Cardiac fibroblast (primary cell): ENCODE data around the gene FAAP100.

Experiments used
- DNase-seq, 2 donors: peaks; one replicate each; pipeline versions ENCODE4 v3.0.0 to v3.0.0-alpha.2; 2010; ENCODE audit warnings: low read depth in 2 of 2
- H3K4me3 ChIP-seq, 2 donors: replicated peaks in 1 of 2; 1 replicate in 1 of 2; 2 replicates in 1 of 2; pipeline ENCODE4 v1.5.1; 2011; ENCODE audit warnings: low read depth in 2 of 2, low read length in 2 of 2, mild to moderate bottlenecking in 2 of 2, moderate library complexity in 1 of 2
- TF ChIP-seq, protein P1 (sequence below): IDR thresholded peaks from one replicate; pipeline ENCODE4 v1.5.1; 2011; ENCODE audit warnings: low read depth, mild to moderate bottlenecking, low read length, inconsistent platforms

The FAAP100 gene

DNA sequence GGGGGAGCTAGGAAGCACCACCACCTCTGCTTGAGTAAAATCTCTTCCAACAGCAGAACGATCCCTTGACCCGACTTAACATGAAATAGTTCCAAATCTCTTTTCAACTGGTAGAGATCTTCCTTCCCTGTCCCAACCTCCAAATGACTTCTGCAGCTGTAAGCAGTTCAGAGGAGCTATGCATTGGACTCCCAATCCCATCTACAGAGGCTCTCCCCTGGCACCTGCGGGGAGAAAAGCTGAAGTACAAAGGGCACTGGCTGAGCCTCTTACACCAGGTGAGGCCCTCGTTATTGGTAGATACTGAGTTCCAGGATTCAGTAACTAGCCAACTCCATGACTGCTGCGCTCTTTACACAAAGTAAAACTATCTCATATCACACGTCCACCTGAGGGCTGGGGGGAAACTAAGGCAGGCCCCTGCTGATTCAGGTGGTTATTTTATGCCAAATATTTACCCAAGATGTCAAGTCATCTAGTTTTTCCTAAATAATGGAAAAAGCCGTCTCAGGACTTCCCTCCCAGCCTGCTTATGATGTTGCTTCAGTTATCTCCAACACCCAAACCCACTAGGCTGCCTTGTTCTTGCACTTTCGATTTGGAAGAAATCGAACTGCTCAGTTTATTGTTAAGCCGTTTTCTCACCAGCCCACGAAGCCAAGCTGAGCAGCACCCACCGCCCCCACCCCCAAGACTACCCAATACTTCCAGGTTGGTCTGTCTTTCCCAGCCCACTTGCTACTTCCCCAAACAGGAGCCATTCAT is 42.8 kb downstream of the FAAP100 start:
- peak overlapping the region; percentile 86 to 91 for H3K4me3 ChIP-seq
- TF ChIP-seq, protein P1, sequence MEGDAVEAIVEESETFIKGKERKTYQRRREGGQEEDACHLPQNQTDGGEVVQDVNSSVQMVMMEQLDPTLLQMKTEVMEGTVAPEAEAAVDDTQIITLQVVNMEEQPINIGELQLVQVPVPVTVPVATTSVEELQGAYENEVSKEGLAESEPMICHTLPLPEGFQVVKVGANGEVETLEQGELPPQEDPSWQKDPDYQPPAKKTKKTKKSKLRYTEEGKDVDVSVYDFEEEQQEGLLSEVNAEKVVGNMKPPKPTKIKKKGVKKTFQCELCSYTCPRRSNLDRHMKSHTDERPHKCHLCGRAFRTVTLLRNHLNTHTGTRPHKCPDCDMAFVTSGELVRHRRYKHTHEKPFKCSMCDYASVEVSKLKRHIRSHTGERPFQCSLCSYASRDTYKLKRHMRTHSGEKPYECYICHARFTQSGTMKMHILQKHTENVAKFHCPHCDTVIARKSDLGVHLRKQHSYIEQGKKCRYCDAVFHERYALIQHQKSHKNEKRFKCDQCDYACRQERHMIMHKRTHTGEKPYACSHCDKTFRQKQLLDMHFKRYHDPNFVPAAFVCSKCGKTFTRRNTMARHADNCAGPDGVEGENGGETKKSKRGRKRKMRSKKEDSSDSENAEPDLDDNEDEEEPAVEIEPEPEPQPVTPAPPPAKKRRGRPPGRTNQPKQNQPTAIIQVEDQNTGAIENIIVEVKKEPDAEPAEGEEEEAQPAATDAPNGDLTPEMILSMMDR: no peak
- peak in 1 of 2 donors; percentile 51 for DNase-seq

- TF ChIP-seq, protein P1: no peak
- H3K4me3 ChIP-seq: peak overlapping the region; percentile 86 to 91
- peak; percentile 76 to 78 for DNase-seq
Observed at GRCh38 chr17:81508639-81509206, 43.4 kb downstream of the FAAP100 start.

- H3K4me3 ChIP-seq: no peak overlapping the region
- TF ChIP-seq, protein P1: no peak
- no peak for DNase-seq
Observed at GRCh38 chr17:81503619-81504018, 48.5 kb downstream of the FAAP100 start.

DNA sequence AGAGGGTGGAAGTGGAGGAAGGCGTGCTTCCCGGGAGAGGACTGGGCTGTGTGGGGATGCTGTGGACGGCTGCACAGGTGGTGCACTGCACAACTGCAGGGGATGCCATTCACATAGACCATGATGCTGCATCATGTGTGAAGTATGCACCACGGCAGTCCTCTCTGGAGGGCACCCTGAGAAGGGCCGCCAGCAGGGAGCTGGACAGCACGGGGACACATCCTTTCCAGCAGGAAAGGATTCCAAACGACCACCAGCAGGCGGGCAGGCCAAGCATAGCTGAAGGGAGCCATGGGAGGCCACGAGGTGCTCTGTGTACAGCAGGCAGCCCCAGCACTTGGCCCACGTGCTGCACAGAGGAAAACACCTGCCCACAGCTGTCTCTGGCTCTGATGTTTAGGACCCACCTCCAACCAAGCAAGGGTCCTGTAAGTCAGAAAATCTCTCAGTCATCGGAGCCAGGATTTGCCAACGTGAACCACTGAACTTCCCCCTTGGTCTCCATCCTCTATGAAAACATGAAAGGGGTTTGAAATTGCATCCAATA is 49.6 kb downstream of the FAAP100 start:
- H3K4me3 ChIP-seq: no peak overlapping the region
- DNase-seq: no peak
- TF ChIP-seq, protein P1: no peak

DNA sequence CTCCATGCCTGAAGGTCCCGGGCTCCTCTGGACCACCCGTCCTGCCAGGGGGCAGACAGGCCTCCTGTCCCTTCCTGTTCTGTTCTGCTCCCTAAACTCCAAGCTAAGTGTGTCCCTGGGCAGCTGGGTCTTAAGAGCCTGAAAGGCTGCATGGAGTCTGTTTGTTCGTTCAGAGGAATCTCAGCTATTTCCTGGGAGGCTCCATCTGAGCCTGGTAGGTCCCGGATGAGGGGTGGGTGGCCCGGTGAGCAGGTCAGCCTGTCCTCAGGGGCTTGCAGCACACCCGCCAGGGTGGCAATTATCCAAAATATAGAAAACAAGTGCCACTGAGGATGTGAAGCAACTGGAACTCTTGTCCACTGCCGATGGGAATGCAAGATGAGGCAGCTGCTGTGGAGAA is 52.1 kb downstream of the FAAP100 start:
- no peak overlapping the region for H3K4me3 ChIP-seq
- peak; percentile 61 to 75 for DNase-seq
- TF ChIP-seq, protein P1: no peak

- DNase-seq: no peak
- TF ChIP-seq, protein P1: no peak
- no peak overlapping the region for H3K4me3 ChIP-seq
Observed at GRCh38 chr17:81499601-81499970, 52.6 kb downstream of the FAAP100 start.
